MG63 (cell line): ENCODE results near the gene RAB10. TPM values are rescaled to one million over a fixed set of nuclear protein-coding genes. Genes with fewer than 3 reads are reported as not detected.

ENCODE experiments used
- total RNA-seq: library from RNA; depleted of rRNA; stranded (reverse); fragments of >200 nt; shearing (Covaris generic); gene quantifications from 2 replicates; pipeline ENCODE4 v1.2.3, GENCODE V29; 2014; ENCODE audit warnings: low replicate concordance; rRNA removed

RAB10 gene
- total RNA-seq, 1 experiment from 2014 or later, result 102 TPM

Other genes starting within 250 kb of the RAB10 start
- 3.6 and 8.8 TPM in 2 replicates for gene ASXL2, start 155.6 kb upstream of the RAB10 start, total RNA-seq
- 3.2 and 9.5 TPM in 2 replicates for gene KIF3C, start 51.6 kb upstream of the RAB10 start, total RNA-seq
- 0.20 and 0.33 TPM in 2 replicates for gene GAREM2, start 139.0 kb downstream of the RAB10 start, total RNA-seq
- gene HADHA, start 210.5 kb downstream of the RAB10 start, total RNA-seq, result 141 and 162 TPM in 2 replicates
- gene HADHB, start 210.9 kb downstream of the RAB10 start, total RNA-seq, result 16.5 and 30.2 TPM in 2 replicates